PC-9 (cell line): ENCODE results near the gene KCNJ6.

Experiments
- CTCF ChIP-seq: fragments of 200-600 bp; sonication (generic); conservative IDR thresholded peaks from 2 replicates; pipeline ENCODE4 v1.6.1; 2017; ENCODE audit warnings: mixed run types, antibody characterized with exemption, mild to moderate bottlenecking, moderate library complexity
- EZH2 ChIP-seq: fragments of 200-600 bp; sonication (generic); IDR thresholded peaks from 2 replicates; pipeline ENCODE4 v1.8.0; 2017; ENCODE audit warnings: antibody characterized with exemption, low read depth

- TF ChIP-seq CTCF (no peak), EZH2 (no peak)
Measured at GRCh38 chr21:37630872-37631271, 285.4 kb downstream of the KCNJ6 start.
